ENCODE data around the gene SATB2.

DNA sequence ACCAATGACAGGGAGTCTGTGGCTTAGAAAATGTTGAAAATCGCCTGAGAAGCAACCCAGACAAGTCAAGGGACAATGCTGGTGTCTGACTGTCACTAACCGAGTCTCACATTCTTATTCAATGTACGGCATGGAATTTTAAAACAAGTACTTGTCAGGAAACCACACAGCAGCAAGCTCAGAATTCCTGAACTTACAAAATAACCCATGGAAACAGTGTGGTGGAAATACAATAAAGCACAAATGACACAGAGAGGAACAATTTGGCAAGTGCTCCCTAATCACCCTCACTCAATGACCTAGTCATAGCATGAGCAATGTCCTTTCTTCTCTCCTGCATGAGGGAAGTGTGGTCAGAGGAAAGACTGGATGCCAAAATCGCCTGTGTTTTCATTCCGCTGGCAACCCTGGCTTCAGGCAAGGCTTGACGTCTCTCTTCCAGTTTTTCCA, 154.0 kb downstream of the SATB2 start:
- TF ChIP-seq, protein P1, sequence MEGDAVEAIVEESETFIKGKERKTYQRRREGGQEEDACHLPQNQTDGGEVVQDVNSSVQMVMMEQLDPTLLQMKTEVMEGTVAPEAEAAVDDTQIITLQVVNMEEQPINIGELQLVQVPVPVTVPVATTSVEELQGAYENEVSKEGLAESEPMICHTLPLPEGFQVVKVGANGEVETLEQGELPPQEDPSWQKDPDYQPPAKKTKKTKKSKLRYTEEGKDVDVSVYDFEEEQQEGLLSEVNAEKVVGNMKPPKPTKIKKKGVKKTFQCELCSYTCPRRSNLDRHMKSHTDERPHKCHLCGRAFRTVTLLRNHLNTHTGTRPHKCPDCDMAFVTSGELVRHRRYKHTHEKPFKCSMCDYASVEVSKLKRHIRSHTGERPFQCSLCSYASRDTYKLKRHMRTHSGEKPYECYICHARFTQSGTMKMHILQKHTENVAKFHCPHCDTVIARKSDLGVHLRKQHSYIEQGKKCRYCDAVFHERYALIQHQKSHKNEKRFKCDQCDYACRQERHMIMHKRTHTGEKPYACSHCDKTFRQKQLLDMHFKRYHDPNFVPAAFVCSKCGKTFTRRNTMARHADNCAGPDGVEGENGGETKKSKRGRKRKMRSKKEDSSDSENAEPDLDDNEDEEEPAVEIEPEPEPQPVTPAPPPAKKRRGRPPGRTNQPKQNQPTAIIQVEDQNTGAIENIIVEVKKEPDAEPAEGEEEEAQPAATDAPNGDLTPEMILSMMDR (IDR thresholded peaks at IDR 0.05), result no peak
- no peak for TF ChIP-seq POLR2A (IDR thresholded peaks at IDR 0.05)
